Trophoblast cell (in vitro differentiated cells and primary cell): Measurements from ENCODE around the gene RUVBL2.

Experiments
- DNase-seq, 2 donors: peaks; one replicate each; pipeline ENCODE4 v3.0.0-alpha.2; 2016
- H2AFZ ChIP-seq: 2 replicates; pipeline ENCODE4 v1.6.1; 2013; ENCODE audit warnings: low read length, moderate library complexity, mild to moderate bottlenecking; ENCODE audit not compliant: insufficient read depth, poor library complexity
- H2AK5ac ChIP-seq: 2 replicates; pipeline ENCODE4 v1.6.1; 2013; ENCODE audit warnings: mild to moderate bottlenecking, low read length
- H2BK120ac ChIP-seq: 2 replicates; pipeline ENCODE4 v1.6.1; 2013; ENCODE audit warnings: low read length, mild to moderate bottlenecking, moderate library complexity; ENCODE audit not compliant: insufficient read depth, poor library complexity
- H2BK12ac ChIP-seq: 2 replicates; pipeline ENCODE4 v1.6.1; 2013; ENCODE audit warnings: mild to moderate bottlenecking, low read length, moderate library complexity
- H2BK5ac ChIP-seq: 2 replicates; pipeline ENCODE4 v1.6.1; 2013; ENCODE audit warnings: low read length, low read depth, moderate library complexity, mild to moderate bottlenecking; ENCODE audit not compliant: poor library complexity
- H3K14ac ChIP-seq: 2 replicates; pipeline ENCODE4 v1.6.1; 2013; ENCODE audit warnings: mild to moderate bottlenecking, low read length
- H3K18ac ChIP-seq: 2 replicates; pipeline ENCODE4 v1.6.1; 2013; ENCODE audit warnings: mild to moderate bottlenecking, low read length
- H3K23ac ChIP-seq: 2 replicates; pipeline ENCODE4 v1.6.1; 2013; ENCODE audit warnings: low read length
- H3K27ac ChIP-seq: 2 replicates; pipeline ENCODE4 v1.5.1; 2013; ENCODE audit warnings: low read depth, mild to moderate bottlenecking, inconsistent platforms, low read length, moderate library complexity
- H3K27me3 ChIP-seq: 2 replicates; pipeline ENCODE4 v1.6.1; 2013; ENCODE audit warnings: inconsistent platforms, mild to moderate bottlenecking, low read length, moderate library complexity; ENCODE audit not compliant: insufficient read depth
- H3K36me3 ChIP-seq, 2 experiments: 1 replicate in 1 of 2; 2 replicates in 1 of 2; pipeline ENCODE4 v1.6.1; 2013; ENCODE audit warnings: low read length in 2 of 2, mild to moderate bottlenecking in 2 of 2, moderate library complexity in 1 of 2; ENCODE audit not compliant: insufficient read depth in 2 of 2, control insufficient read depth in 1 of 2
- H3K4ac ChIP-seq: 2 replicates; pipeline ENCODE4 v1.6.1; 2013; ENCODE audit warnings: low read depth, mild to moderate bottlenecking, low read length, moderate library complexity
- H3K4me1 ChIP-seq, 2 experiments: 1 replicate in 1 of 2; 2 replicates in 1 of 2; pipeline ENCODE4 v1.6.1; 2013; ENCODE audit warnings: low read length in 2 of 2, mild to moderate bottlenecking in 2 of 2, moderate library complexity in 1 of 2; ENCODE audit not compliant: insufficient read depth in 2 of 2, control insufficient read depth in 1 of 2
- H3K4me2 ChIP-seq: 2 replicates; pipeline ENCODE4 v1.6.1; 2013; ENCODE audit warnings: inconsistent platforms, mild to moderate bottlenecking, low read length, moderate library complexity
- H3K4me3 ChIP-seq: 2 replicates; pipeline ENCODE4 v1.5.1; 2013; ENCODE audit warnings: mild to moderate bottlenecking, low read depth, low read length, inconsistent platforms
- H3K79me1 ChIP-seq: one replicate; pipeline ENCODE4 v1.6.1; 2013; ENCODE audit warnings: low read length
- H3K79me2 ChIP-seq: 2 replicates; pipeline ENCODE4 v1.6.1; 2013; ENCODE audit warnings: low read length, mild to moderate bottlenecking; ENCODE audit not compliant: control insufficient read depth, insufficient read depth, poor library complexity
- H3K9ac ChIP-seq: 2 replicates; pipeline ENCODE4 v1.6.1; 2013; ENCODE audit warnings: mild to moderate bottlenecking, low read length
- H3K9me3 ChIP-seq: 2 replicates; pipeline ENCODE4 v1.6.1; 2013; ENCODE audit warnings: low read depth, mild to moderate bottlenecking, control low read depth, inconsistent platforms, low read length; ENCODE audit not compliant: insufficient read depth
- H4K12ac ChIP-seq: 2 replicates; pipeline ENCODE4 v1.6.1; 2013; ENCODE audit warnings: low read depth, mild to moderate bottlenecking, low read length, moderate library complexity
- H4K8ac ChIP-seq: 2 replicates; pipeline ENCODE4 v1.6.1; 2013; ENCODE audit warnings: low read depth, mild to moderate bottlenecking, low read length, moderate library complexity
- H4K91ac ChIP-seq: one replicate; pipeline ENCODE4 v1.6.1; 2013; ENCODE audit warnings: low read depth, mild to moderate bottlenecking, low read length, moderate library complexity
- WGBS: extraction: QIAGEN DNeasy Blood & Tissue Kit; methylation state at CpG from one replicate; pipeline ENCODE4 v1.1.7; 2013; ENCODE audit warnings: missing lambda C conversion rate; ENCODE audit not compliant: insufficient read length, insufficient coverage; ENCODE audit errors: extremely low coverage; 5-methylcytosine and 5-hydroxymethylcytosine counted together

Gene RUVBL2

DNA sequence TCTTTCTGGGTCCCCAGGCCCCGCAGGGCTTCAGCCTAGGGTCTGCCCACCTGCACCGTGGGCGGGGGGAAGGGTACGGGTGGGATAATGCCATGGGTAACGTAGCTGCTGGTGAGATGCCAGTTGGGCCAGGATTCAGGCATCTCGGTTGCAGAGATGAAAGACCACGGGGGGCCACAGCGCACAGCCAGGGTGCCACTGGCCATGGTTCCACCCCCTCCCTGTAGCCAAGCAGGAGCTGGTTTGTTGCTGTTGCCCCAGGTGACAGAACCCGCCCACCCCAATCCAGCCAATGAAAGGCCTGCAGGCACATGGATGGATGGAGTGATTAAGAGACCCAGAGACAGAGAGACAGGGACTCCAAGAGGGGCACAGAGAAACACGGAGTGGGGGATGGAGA lies 64.9 kb downstream of the RUVBL2 start:
- H4K12ac ChIP-seq, result no peak overlapping the region
- no peak overlapping the region for H3K4me2 ChIP-seq
- no peak overlapping the region for H3K23ac ChIP-seq
- H3K9ac ChIP-seq, result no peak overlapping the region
- no peak overlapping the region for H3K27ac ChIP-seq
- H3K79me2 ChIP-seq, result peaks cover 4% of the 10 kb centered on the region
- H2BK120ac ChIP-seq, result no peak overlapping the region
- no peak overlapping the region for H4K91ac ChIP-seq
- H3K4ac ChIP-seq, result no peak overlapping the region
- no peak overlapping the region for H4K8ac ChIP-seq
- H3K4me3 ChIP-seq, result no peak overlapping the region
- H2BK5ac ChIP-seq, result no peak overlapping the region
- H3K36me3 ChIP-seq, result peaks cover 0 to 2% of the 10 kb centered on the region in 2 experiments
- peaks cover 5 to 17% of the 10 kb centered on the region in 2 experiments for H3K4me1 ChIP-seq
- WGBS, result no CpG with 5 or more reads among the region's 10 CpGs
- no peak overlapping the region for H3K18ac ChIP-seq
- H3K27me3 ChIP-seq, result peaks cover 5% of the 10 kb centered on the region
- H2AK5ac ChIP-seq, result no peak overlapping the region
- no peak overlapping the region for H2BK12ac ChIP-seq
- no peak overlapping the region for H2AFZ ChIP-seq
- H3K9me3 ChIP-seq, result peaks cover under 1% of the 10 kb centered on the region
- H3K14ac ChIP-seq, result no peak overlapping the region
- H3K79me1 ChIP-seq, result peaks cover 16% of the 10 kb centered on the region
- no peak for DNase-seq

DNA sequence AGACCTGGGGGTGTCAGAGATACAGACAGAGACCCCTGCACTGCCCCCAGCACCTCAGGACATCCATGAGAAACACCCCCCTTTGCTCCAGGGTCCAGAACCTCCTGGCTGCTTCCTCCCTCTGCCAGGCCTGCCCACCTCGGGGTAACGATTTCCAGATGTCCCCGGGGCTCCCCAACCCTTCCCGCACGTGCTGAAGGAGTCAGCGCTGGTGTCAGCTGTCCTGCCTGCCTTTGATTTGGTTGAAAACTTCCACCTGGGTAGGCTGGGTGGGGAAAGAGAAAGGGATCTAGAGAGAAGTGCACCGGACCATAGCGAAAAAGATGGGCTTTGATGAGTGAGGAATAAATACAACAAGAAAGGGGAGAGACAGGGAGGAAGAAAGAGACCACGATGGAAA lies 65.4 kb downstream of the RUVBL2 start:
- whole genome bisulfite sequencing, result no CpG with 5 or more reads among the region's 9 CpGs
- H3K27me3 ChIP-seq, result peaks cover 5% of the 10 kb centered on the region
- H2AK5ac ChIP-seq, result no peak overlapping the region
- no peaks in the 10 kb centered on the region for H3K9me3 ChIP-seq
- H3K79me1 ChIP-seq, result peaks cover 16% of the 10 kb centered on the region
- H4K91ac ChIP-seq, result no peak overlapping the region
- no peak overlapping the region for H2AFZ ChIP-seq
- peaks cover 9 to 22% of the 10 kb centered on the region in 2 experiments for H3K4me1 ChIP-seq
- H3K4ac ChIP-seq, result no peak overlapping the region
- H3K27ac ChIP-seq, result no peak overlapping the region
- H3K18ac ChIP-seq, result no peak overlapping the region
- no peak overlapping the region for H3K4me2 ChIP-seq
- peaks cover 0 to 2% of the 10 kb centered on the region in 2 experiments for H3K36me3 ChIP-seq
- DNase-seq, result no peak
- H2BK120ac ChIP-seq, result no peak overlapping the region
- no peak overlapping the region for H3K4me3 ChIP-seq
- no peak overlapping the region for H4K12ac ChIP-seq
- H2BK5ac ChIP-seq, result no peak overlapping the region
- no peak overlapping the region for H4K8ac ChIP-seq
- H3K23ac ChIP-seq, result no peak overlapping the region
- no peak overlapping the region for H3K14ac ChIP-seq
- no peak overlapping the region for H3K9ac ChIP-seq
- H2BK12ac ChIP-seq, result no peak overlapping the region
- peaks cover 4% of the 10 kb centered on the region for H3K79me2 ChIP-seq

DNA sequence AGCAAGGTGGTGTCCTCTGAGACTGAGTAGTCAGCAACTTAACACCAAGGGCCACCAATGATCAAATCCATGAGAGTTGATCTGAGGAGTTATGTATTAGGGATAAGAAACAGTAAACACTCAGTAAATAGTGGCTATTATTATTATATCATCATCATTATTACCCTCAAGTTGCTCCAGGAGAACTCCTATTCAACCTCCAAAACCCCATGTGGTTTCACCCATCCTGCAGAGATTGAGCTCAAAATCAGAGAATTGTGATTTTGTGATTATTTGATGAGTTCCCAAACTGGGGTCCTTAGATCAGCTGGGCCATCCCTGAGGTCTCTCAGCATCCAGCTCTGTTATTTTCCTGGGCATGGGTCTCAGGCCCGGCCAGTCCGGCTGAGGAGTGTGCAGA lies 67.3 kb downstream of the RUVBL2 start:
- Histone ChIP-seq H4K91ac (no peak overlapping the region), H2BK12ac (no peak overlapping the region), H3K36me3 (peaks cover 0 to 2% of the 10 kb centered on the region in 2 experiments), H3K79me2 (peaks cover 8% of the 10 kb centered on the region), H2BK120ac (no peak overlapping the region), H3K4me3 (no peak overlapping the region), H3K9ac (no peak overlapping the region), H3K9me3 (peaks cover 1% of the 10 kb centered on the region), H2BK5ac (no peak overlapping the region), H3K79me1 (peaks cover 26% of the 10 kb centered on the region), H4K12ac (no peak overlapping the region), H3K4ac (no peak overlapping the region), H3K27ac (no peak overlapping the region), H3K27me3 (peaks cover 5% of the 10 kb centered on the region), H2AK5ac (no peak overlapping the region), H4K8ac (no peak overlapping the region), H3K23ac (no peak overlapping the region), H2AFZ (no peak overlapping the region), H3K14ac (no peak overlapping the region), H3K4me1 (peaks cover 19 to 32% of the 10 kb centered on the region in 2 experiments), H3K18ac (no peak overlapping the region), H3K4me2 (no peak overlapping the region)
- DNase-seq, result no peak
- no CpG with 5 or more reads among the region's 2 CpGs for WGBS

DNA sequence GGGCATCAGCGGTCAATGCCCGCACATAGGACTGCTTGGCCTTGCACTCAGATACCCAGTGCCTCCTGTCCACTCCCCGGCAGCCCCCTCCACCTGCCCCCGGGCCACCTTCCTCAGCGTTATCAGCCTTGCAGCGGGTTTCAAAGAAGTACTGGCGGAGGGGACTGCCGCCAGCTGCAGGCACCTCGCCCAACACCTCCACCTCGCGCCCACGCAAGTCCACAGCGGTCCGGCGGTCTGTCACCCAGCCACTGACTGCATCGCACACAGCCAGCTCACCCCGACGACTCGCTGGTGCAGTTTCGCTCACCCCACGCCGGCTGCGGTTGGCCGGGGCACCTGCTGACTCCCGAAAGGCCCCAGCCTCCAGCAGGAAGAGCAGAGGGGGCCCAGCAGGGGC lies 67.8 kb downstream of the RUVBL2 start:
- no peak for DNase-seq
- Histone ChIP-seq H4K12ac (no peak overlapping the region), H2BK120ac (no peak overlapping the region), H3K18ac (no peak overlapping the region), H3K27me3 (peaks cover 5% of the 10 kb centered on the region), H3K36me3 (peaks cover 0 to 2% of the 10 kb centered on the region in 2 experiments), H4K91ac (no peak overlapping the region), H3K9ac (no peak overlapping the region), H3K79me1 (peaks cover 24% of the 10 kb centered on the region), H3K27ac (no peak overlapping the region), H3K23ac (no peak overlapping the region), H3K14ac (no peak overlapping the region), H2BK5ac (no peak overlapping the region), H3K4me2 (no peak overlapping the region), H2BK12ac (no peak overlapping the region), H3K4me1 (peaks cover 22 to 36% of the 10 kb centered on the region in 2 experiments), H3K79me2 (peaks cover 5% of the 10 kb centered on the region), H3K9me3 (peaks cover 2% of the 10 kb centered on the region), H2AFZ (no peak overlapping the region), H2AK5ac (no peak overlapping the region), H4K8ac (no peak overlapping the region), H3K4ac (no peak overlapping the region), H3K4me3 (no peak overlapping the region)
- no CpG with 5 or more reads among the region's 25 CpGs for WGBS
